Measurements from ENCODE around the gene PRKCE.

GRCh38 chr2:45952591-45952990, 301.1 kb downstream of the PRKCE start:
- TF ChIP-seq POLR2A (IDR thresholded peaks at IDR 0.05): no peak
- TF ChIP-seq CTCF (IDR thresholded peaks at IDR 0.05): no peak
